Measurements from ENCODE around the gene ASIC4. TPM values are rescaled to one million over a fixed set of nuclear protein-coding genes. Genes with fewer than 3 reads are reported as not detected.

ASIC4 gene
- total and polyA plus RNA-seq, 2 of the 13 experiments (the other 11 are each of a cell fraction or from before 2014, with no cell fraction given), result 0.03 TPM; not detected in 1

DNA sequence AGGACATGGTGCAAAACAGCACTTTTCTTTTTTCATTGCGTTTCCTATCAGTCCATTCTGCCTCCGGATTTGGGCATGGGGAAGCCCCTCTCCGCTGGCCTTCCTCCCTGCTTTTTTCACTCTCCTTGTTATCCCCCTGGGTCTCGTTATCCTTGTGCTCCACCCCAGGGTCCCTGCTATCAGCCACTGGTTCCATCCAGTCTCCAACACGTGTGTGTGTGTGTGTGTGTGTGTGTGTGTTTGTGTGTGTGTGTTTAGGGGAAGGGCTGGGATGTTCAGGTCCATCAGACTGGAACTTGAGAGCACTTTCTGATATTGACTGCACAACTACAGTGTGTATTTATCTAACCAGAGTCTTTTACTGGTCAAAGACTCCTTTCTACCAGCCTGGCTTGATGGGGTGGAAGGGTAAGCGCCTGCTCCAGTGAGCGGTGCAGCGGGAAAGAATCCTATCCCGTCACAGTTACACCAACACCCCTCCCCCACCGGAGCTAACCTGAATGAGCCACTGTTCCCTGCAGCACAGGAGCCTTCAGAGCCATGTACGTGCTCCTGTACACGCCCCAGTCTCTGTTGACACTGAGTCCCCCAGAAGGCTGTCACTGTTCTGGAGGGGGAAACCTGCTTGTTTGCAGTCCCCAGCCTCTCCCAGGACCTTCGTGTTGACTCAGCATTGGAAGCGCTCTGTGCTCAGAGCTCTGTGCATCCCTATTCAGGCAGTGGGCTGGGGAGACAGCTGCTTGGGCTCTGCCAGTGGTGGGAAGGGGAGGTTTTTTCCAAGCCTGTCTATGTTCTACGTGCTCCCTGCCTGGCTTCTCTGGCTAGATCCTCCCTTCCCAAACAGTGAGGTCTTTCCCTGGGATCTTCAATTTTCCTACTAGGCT is 62.5 kb downstream of the ASIC4 start (continued):
- TF ChIP-seq, protein P1, sequence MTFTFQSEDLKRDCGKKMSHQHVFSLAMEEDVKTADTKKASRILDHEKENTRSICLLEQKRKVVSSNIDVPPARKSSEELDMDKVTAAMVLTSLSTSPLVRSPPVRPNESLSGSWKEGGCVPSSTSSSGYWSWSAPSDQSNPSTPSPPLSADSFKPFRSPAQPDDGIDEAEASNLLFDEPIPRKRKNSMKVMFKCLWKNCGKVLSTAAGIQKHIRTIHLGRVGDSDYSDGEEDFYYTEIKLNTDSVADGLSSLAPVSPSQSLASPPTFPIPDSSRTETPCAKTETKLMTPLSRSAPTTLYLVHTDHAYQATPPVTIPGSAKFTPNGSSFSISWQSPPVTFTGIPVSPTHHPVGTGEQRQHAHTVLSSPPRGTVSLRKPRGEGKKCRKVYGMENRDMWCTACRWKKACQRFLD (CRISPR knock-in tag; IDR thresholded peaks at IDR 0.05; ENCODE audit: borderline replicate concordance), result no peak
- TF ChIP-seq KDM4B (CRISPR knock-in tag; IDR thresholded peaks at IDR 0.05) (peak; percentile 85), HMG20A (CRISPR knock-in tag; IDR thresholded peaks at IDR 0.05; ENCODE audit: borderline replicate concordance) (peak; percentile 89; the same call in 1 of the 2 replicates), KDM5A (IDR thresholded peaks at IDR 0.05; ENCODE audit: borderline replicate concordance, low read length) (no peak; the same call in 1 of the 2 replicates), ZSCAN22 (CRISPR knock-in tag; IDR thresholded peaks at IDR 0.05) (peak; percentile 78; the same call in 1 of the 2 replicates), SIX4 (CRISPR knock-in tag; IDR thresholded peaks at IDR 0.05) (peak; percentile 61; the same call in 1 of the 2 replicates), TOE1 (CRISPR knock-in tag; IDR thresholded peaks at IDR 0.05) (0 out of 2 replicates have a peak, but pooled peaks have one; percentile 42), HOXA9 (CRISPR knock-in tag; IDR thresholded peaks at IDR 0.05; ENCODE audit: borderline replicate concordance) (no peak), IRX3 (CRISPR knock-in tag; IDR thresholded peaks at IDR 0.05; ENCODE audit: borderline replicate concordance, low read depth) (no peak), ZFYVE20 (CRISPR knock-in tag; IDR thresholded peaks at IDR 0.05; ENCODE audit: borderline replicate concordance, low read depth) (no peak), KDM6A (CRISPR knock-in tag; IDR thresholded peaks at IDR 0.05; ENCODE audit: low read depth) (peak; percentile 64; the same call in 1 of the 2 replicates), ZNF337 (CRISPR knock-in tag; IDR thresholded peaks at IDR 0.05; ENCODE audit: borderline replicate concordance, low read depth) (peak; percentile 78; the same call in 1 of the 2 replicates), RFXANK (CRISPR knock-in tag; IDR thresholded peaks at IDR 0.05) (0 out of 2 replicates have a peak, but pooled peaks have one; percentile 57), ZMYM4 (CRISPR knock-in tag; IDR thresholded peaks at IDR 0.05) (peak; percentile 80), ZNF484 (CRISPR knock-in tag; IDR thresholded peaks at IDR 0.05; ENCODE audit: borderline replicate concordance, low read depth) (no peak), ZNF354B (CRISPR knock-in tag; IDR thresholded peaks at IDR 0.05) (peak; percentile 51; the same call in 1 of the 2 replicates), MAFF (IDR thresholded peaks at IDR 0.05; ENCODE audit: low read depth, low read length) (peak; percentile 95), NR2F2 (IDR thresholded peaks at IDR 0.05; ENCODE audit: borderline replicate concordance, low read depth) (peak; percentile 81; the same call in 1 of the 2 replicates), SP5 (CRISPR knock-in tag; IDR thresholded peaks at IDR 0.05; ENCODE audit: borderline replicate concordance, low read depth) (peak; percentile 77)
- TF ChIP-seq, protein P2, sequence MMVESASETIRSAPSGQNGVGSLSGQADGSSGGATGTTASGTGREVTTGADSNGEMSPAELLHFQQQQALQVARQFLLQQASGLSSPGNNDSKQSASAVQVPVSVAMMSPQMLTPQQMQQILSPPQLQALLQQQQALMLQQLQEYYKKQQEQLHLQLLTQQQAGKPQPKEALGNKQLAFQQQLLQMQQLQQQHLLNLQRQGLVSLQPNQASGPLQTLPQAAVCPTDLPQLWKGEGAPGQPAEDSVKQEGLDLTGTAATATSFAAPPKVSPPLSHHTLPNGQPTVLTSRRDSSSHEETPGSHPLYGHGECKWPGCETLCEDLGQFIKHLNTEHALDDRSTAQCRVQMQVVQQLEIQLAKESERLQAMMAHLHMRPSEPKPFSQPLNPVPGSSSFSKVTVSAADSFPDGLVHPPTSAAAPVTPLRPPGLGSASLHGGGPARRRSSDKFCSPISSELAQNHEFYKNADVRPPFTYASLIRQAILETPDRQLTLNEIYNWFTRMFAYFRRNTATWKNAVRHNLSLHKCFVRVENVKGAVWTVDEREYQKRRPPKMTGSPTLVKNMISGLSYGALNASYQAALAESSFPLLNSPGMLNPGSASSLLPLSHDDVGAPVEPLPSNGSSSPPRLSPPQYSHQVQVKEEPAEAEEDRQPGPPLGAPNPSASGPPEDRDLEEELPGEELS (CRISPR knock-in tag; IDR thresholded peaks at IDR 0.05), result peak; percentile 97
- TF ChIP-seq, protein P3, sequence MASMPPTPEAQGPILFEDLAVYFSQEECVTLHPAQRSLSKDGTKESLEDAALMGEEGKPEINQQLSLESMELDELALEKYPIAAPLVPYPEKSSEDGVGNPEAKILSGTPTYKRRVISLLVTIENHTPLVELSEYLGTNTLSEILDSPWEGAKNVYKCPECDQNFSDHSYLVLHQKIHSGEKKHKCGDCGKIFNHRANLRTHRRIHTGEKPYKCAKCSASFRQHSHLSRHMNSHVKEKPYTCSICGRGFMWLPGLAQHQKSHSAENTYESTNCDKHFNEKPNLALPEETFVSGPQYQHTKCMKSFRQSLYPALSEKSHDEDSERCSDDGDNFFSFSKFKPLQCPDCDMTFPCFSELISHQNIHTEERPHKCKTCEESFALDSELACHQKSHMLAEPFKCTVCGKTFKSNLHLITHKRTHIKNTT (CRISPR knock-in tag; IDR thresholded peaks at IDR 0.05), result no peak
- TF ChIP-seq, protein P4, sequence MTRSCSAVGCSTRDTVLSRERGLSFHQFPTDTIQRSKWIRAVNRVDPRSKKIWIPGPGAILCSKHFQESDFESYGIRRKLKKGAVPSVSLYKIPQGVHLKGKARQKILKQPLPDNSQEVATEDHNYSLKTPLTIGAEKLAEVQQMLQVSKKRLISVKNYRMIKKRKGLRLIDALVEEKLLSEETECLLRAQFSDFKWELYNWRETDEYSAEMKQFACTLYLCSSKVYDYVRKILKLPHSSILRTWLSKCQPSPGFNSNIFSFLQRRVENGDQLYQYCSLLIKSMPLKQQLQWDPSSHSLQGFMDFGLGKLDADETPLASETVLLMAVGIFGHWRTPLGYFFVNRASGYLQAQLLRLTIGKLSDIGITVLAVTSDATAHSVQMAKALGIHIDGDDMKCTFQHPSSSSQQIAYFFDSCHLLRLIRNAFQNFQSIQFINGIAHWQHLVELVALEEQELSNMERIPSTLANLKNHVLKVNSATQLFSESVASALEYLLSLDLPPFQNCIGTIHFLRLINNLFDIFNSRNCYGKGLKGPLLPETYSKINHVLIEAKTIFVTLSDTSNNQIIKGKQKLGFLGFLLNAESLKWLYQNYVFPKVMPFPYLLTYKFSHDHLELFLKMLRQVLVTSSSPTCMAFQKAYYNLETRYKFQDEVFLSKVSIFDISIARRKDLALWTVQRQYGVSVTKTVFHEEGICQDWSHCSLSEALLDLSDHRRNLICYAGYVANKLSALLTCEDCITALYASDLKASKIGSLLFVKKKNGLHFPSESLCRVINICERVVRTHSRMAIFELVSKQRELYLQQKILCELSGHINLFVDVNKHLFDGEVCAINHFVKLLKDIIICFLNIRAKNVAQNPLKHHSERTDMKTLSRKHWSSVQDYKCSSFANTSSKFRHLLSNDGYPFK (CRISPR knock-in tag; IDR thresholded peaks at IDR 0.05; ENCODE audit: borderline replicate concordance), result peak; percentile 71; the same call in 1 of the 2 replicates

Data from HepG2 (cell line).